Upper lobe of left lung (tissue), 6 donors: ENCODE results near the gene DPP4. TPM values are rescaled to one million over a fixed set of nuclear protein-coding genes. Genes with fewer than 3 reads are reported as not detected.

Experiments used
- ATAC-seq, 2 donors: fragments of 200-7000 bp; cut with Tn5 transposase; one replicate each; pipeline ENCODE4 v1.9.1; 2022; ENCODE audit warnings: mild to moderate bottlenecking in 2 of 2, moderate library complexity in 2 of 2; ENCODE audit not compliant: low FRiP score in 2 of 2
- DNase-seq, 2 donors: peaks; one replicate each; pipeline ENCODE4 v3.0.0-alpha.2; 2019 to 2020
- H3K27ac ChIP-seq, 4 donors: fragments of 200-600 bp; sonication (generic); one replicate each; pipeline ENCODE4 v1.5.1; 2016 to 2019
- H3K27me3 ChIP-seq, 4 donors: fragments of 200-600 bp; sonication (generic); one replicate each; pipeline ENCODE4 v1.5.1; 2017 to 2019
- H3K36me3 ChIP-seq, 4 donors: fragments of 200-600 bp; sonication (generic); one replicate each; pipeline ENCODE4 v1.5.1; 2016 to 2019
- H3K4me1 ChIP-seq, 4 donors: fragments of 200-600 bp; sonication (generic); one replicate each; pipeline ENCODE4 v1.5.1; 2018 to 2019
- H3K4me3 ChIP-seq, 4 donors: fragments of 200-600 bp; sonication (generic); one replicate each; pipeline ENCODE4 v1.5.1; 2017 to 2019; ENCODE audit warnings: mild to moderate bottlenecking in 2 of 4, moderate library complexity in 1 of 4
- H3K9me3 ChIP-seq, 4 donors: fragments of 200-600 bp; sonication (generic); one replicate each; pipeline ENCODE4 v1.5.1; 2018 to 2019
- EP300 ChIP-seq, 4 donors: sonication (generic); formaldehyde crosslinking; IDR thresholded peaks; one replicate each; pipeline ENCODE4 v1.5.1; 2017; ENCODE audit warnings: antibody characterized with exemption in 4 of 4, control low read depth in 2 of 4
- POLR2A ChIP-seq, 4 donors: fragments of 450-650 bp; IDR thresholded peaks; one replicate each; pipeline ENCODE4 v1.5.1; 2016 to 2017; ENCODE audit warnings: antibody characterized with exemption in 4 of 4, mild to moderate bottlenecking in 2 of 4
- POLR2AphosphoS5 ChIP-seq, 2 donors: sonication (generic); formaldehyde crosslinking; IDR thresholded peaks; one replicate each; pipeline ENCODE4 v1.5.1; 2017; ENCODE audit warnings: antibody characterized with exemption in 2 of 2
- WGBS, 2 donors: methylation state at CpG; one replicate each; pipeline ENCODE4 v1.1.5; 2017 to 2018; 5-methylcytosine and 5-hydroxymethylcytosine counted together
- total RNA-seq, 6 donors: library from RNA; depleted of rRNA in 4 of 6; stranded (reverse); fragments of >200 nt in 4 of 6; gene quantifications; one replicate each; pipeline versions ENCODE4 v1.1.0 to v1.2.1, GENCODE V29; 2016 to 2021
- TF ChIP-seq, protein P1 (sequence below), 6 experiments: fragments of 450-650 bp in 4 of 6; fragments of 200-600 bp in 2 of 6; sonication (generic) in 2 of 6; IDR thresholded peaks; one replicate each; pipeline ENCODE4 v1.5.1; 2016 to 2019; ENCODE audit warnings: antibody characterized with exemption in 6 of 6
- donor health status: DM: no; HTN: no; CAD: no; lungs with moderate emphysema.
- donor health status: DM: no; HTN: yes; CAD: no; lungs with severe emphysema.

The DPP4 gene
- total RNA-seq, 6 donors from 2014 or later, result 16.4 to 77.3 (median 27.5) TPM

DNA sequence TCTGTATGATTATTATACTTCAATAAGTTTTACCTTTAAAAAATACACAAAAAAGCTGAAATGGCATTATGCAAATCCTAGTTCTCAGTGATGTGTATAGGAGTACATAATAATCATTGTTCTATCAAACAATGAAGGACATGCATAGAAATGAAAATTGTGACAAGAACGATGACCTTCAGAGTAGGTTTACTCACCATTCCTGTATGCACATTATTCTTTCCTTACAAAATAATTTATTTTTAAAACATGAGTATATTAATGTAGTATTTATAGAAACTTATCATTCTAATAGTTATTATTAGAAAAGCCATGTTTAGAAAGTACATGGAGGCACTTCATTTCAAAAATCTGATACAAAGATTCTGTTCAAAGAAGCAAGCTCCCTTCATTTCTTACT lies 32.7 kb upstream of the DPP4 start:
- Histone ChIP-seq H3K36me3 (no peaks in the 10 kb centered on the region), H3K27me3 (no peaks in the 10 kb centered on the region), H3K4me1 (peaks cover 0 to 1% (median under 1%) of the 10 kb centered on the region in 4 donors), H3K9me3 (no peaks in the 10 kb centered on the region), H3K4me3 (no peak overlapping the region), H3K27ac (no peak overlapping the region)
- 75 to 80% methylated on average over 1 of the region's 1 CpG for WGBS, 2 donors
- TF ChIP-seq, protein P1, sequence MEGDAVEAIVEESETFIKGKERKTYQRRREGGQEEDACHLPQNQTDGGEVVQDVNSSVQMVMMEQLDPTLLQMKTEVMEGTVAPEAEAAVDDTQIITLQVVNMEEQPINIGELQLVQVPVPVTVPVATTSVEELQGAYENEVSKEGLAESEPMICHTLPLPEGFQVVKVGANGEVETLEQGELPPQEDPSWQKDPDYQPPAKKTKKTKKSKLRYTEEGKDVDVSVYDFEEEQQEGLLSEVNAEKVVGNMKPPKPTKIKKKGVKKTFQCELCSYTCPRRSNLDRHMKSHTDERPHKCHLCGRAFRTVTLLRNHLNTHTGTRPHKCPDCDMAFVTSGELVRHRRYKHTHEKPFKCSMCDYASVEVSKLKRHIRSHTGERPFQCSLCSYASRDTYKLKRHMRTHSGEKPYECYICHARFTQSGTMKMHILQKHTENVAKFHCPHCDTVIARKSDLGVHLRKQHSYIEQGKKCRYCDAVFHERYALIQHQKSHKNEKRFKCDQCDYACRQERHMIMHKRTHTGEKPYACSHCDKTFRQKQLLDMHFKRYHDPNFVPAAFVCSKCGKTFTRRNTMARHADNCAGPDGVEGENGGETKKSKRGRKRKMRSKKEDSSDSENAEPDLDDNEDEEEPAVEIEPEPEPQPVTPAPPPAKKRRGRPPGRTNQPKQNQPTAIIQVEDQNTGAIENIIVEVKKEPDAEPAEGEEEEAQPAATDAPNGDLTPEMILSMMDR (IDR thresholded peaks at IDR 0.05), result no peak
- TF ChIP-seq POLR2A (IDR thresholded peaks at IDR 0.05) (no peak), EP300 (IDR thresholded peaks at IDR 0.05) (no peak), POLR2AphosphoS5 (IDR thresholded peaks at IDR 0.05) (no peak)
- no peak for DNase-seq
- ATAC-seq, result no peak

- no peaks in the 10 kb centered on the region for H3K9me3 ChIP-seq
- no peak overlapping the region for H3K27ac ChIP-seq
- no peaks in the 10 kb centered on the region for H3K4me1 ChIP-seq
- no peak for DNase-seq
- no peak overlapping the region for H3K4me3 ChIP-seq
- no peaks in the 10 kb centered on the region for H3K27me3 ChIP-seq
- 76 to 77% methylated on average over 3 of the region's 3 CpGs for WGBS, 2 donors
- TF ChIP-seq, protein P1 (IDR thresholded peaks at IDR 0.05), result no peak
- TF ChIP-seq POLR2A (IDR thresholded peaks at IDR 0.05) (no peak), POLR2AphosphoS5 (IDR thresholded peaks at IDR 0.05) (no peak), EP300 (IDR thresholded peaks at IDR 0.05) (no peak)
- H3K36me3 ChIP-seq, result no peaks in the 10 kb centered on the region
- peak in 1 of 2 donors; percentile 80 for ATAC-seq
These were observed 32.1 kb upstream of the DPP4 start for GRCh38 chr2:162106146-162106551.

GRCh38 chr2:162103443-162104009 lies 29.5 kb upstream of the DPP4 start:
- H3K27ac ChIP-seq, result no peak overlapping the region
- H3K36me3 ChIP-seq, result no peaks in the 10 kb centered on the region
- no peaks in the 10 kb centered on the region for H3K9me3 ChIP-seq
- DNase-seq (no peak), ATAC-seq (no peak)
- TF ChIP-seq POLR2AphosphoS5 (IDR thresholded peaks at IDR 0.05) (no peak), POLR2A (IDR thresholded peaks at IDR 0.05) (no peak), EP300 (IDR thresholded peaks at IDR 0.05) (no peak)
- TF ChIP-seq, protein P1 (IDR thresholded peaks at IDR 0.05), result no peak
- H3K4me3 ChIP-seq, result no peak overlapping the region
- H3K27me3 ChIP-seq, result no peaks in the 10 kb centered on the region
- 42 to 46% methylated on average over 3 of the region's 3 CpGs for WGBS, 2 donors
- no peaks in the 10 kb centered on the region for H3K4me1 ChIP-seq

DNA sequence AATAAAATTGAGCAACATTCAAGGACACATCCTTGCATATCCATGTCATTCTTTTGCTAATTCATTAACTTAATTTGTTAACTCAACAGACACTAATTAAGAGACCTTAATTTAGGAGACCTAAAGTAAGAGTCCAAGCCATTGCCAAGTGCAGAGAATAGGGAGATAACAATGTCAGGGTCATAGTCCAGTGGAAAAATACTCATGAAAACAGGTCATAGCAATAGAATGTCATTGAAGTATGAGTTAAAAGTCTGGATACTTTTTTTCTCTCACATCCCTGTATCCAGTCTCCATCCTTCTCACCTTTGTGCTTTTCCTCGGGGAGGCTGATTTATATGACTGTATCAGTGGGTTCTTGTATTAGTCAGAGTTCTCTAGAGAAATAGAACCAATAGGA lies 26.6 kb upstream of the DPP4 start:
- no peak for TF ChIP-seq POLR2AphosphoS5 (IDR thresholded peaks at IDR 0.05)
- no peak for TF ChIP-seq POLR2A (IDR thresholded peaks at IDR 0.05)
- TF ChIP-seq EP300 (IDR thresholded peaks at IDR 0.05), result no peak
- TF ChIP-seq, protein P1 (IDR thresholded peaks at IDR 0.05), result no peak
- DNase-seq (no peak), ATAC-seq (no peak)
- 86 to 87% methylated on average over 1 of the region's 1 CpG for WGBS, 2 donors
- Histone ChIP-seq H3K4me1 (no peaks in the 10 kb centered on the region), H3K36me3 (no peaks in the 10 kb centered on the region), H3K27ac (no peak overlapping the region), H3K9me3 (no peaks in the 10 kb centered on the region), H3K27me3 (no peaks in the 10 kb centered on the region), H3K4me3 (no peak overlapping the region)

- H3K4me3 ChIP-seq, result no peak overlapping the region
- no peaks in the 10 kb centered on the region for H3K27me3 ChIP-seq
- H3K27ac ChIP-seq, result no peak overlapping the region
- TF ChIP-seq POLR2A (IDR thresholded peaks at IDR 0.05) (no peak), EP300 (IDR thresholded peaks at IDR 0.05) (no peak), POLR2AphosphoS5 (IDR thresholded peaks at IDR 0.05) (no peak)
- TF ChIP-seq, protein P1 (IDR thresholded peaks at IDR 0.05), result no peak
- ATAC-seq (no peak), DNase-seq (no peak)
- H3K36me3 ChIP-seq, result no peaks in the 10 kb centered on the region
- 93 to 95% methylated on average over 5 of the region's 5 CpGs for WGBS, 2 donors
- H3K9me3 ChIP-seq, result no peaks in the 10 kb centered on the region
- no peaks in the 10 kb centered on the region for H3K4me1 ChIP-seq
These were observed 25.8 kb upstream of the DPP4 start for GRCh38 chr2:162099836-162100235.
